Activated CD4-positive, alpha-beta T cell treated with anti-CD3 and anti-CD28 coated beads, Interleukin-2, amount 50 U/mL, for 48 hours (primary cell): ENCODE data around the gene UBXN11.
A peak's percentile ranks its signal among the peaks of the same experiment; 100 is the strongest.

Source experiments
- DNase-seq, 2 experiments: peaks; one replicate each; pipeline ENCODE4 v3.0.0-alpha.2; 2020

Gene UBXN11

DNA sequence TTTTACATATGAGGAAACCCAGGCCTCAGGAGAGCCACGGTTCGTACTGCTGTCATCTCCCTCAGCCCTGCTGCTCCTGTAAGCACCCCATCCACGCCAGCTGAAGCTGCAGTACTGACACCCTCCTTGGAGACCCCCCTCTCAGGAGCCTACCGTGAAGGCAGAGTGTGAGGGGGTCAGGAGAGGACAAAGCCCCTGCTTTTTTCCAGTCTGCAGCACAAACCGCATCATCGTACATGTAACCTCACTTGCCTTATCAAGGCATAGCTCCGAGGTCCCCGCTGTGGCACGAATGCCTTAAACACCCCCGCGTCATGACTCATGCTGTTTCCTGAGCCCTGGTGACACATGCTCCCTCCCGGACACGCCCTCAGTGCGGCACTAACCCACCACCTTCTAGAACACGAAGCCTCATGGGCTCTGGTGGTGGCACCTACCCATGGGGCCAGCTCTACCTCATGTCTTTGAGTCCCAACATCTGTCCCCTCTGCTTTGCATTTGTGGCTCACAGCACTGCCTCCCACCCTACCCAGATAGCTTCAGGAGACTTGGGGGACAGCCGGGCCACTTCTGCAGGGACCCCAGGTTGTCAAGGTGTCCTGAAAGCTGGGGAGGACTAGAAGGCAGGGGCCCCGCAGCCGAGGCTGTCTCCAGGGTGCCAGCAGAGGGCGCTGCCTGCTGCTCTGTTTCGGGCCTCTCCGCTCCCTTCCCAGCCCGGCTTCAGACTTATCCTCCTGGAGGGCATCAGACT is 21.7 kb downstream of the UBXN11 start:
- DNase-seq = peak; percentile 96 to 97

- DNase-seq = peak; percentile 10 to 29
Observed at GRCh38 chr1:26283871-26284596, 22.4 kb downstream of the UBXN11 start.

DNA sequence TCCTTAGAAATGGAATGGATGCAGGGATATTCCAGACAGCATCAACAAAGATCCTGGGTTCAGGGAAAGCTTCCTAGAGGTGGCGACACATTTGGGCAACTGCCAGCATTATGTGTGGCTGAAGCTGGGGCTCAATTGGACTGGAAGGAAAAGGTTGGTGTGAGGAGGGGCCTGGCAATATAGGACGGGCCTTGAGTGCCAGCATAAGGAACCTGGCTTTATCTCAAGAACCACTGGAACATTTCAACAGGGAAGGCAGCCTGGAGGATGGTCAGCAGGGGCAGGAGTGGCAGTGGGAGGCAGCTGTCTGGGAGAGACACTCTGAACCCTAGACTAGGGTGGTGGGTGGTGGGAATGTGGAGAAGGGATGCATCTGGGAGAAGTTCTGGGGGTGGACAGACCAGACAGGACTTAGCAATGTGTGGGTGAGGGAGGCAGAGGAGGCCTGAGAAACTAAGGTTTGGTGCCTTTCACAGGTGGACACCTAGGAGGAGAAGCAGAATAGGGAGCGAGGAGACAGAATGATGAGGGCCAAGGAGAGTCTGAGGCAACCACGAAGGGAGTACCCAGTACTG is 23.1 kb downstream of the UBXN11 start:
- DNase-seq = peak in 1 of 2 experiments; percentile 6

- peak in 1 of 2 experiments; percentile 5 for DNase-seq
Observed at GRCh38 chr1:26282401-26282918, 24.0 kb downstream of the UBXN11 start.

DNA sequence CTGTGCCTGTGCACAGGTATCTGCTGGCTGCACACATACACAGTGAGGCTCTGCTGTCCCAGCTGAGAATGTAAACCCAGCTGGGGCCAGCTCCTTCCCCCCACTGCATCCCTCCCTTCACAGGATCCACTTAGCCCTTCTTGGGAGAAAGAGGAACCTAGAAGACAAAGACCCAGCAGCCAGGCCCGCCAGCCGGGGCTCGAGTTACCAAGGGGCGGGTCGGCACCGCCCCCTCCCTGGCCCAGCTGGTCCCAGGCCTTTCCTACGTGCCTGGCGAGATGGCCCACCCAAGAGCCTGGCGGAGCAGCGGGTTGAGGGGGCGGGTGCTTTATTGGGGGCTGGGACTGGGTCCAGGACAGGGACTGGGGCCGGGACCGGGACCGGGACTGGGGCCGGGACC is 24.5 kb downstream of the UBXN11 start:
- DNase-seq = no peak

DNA sequence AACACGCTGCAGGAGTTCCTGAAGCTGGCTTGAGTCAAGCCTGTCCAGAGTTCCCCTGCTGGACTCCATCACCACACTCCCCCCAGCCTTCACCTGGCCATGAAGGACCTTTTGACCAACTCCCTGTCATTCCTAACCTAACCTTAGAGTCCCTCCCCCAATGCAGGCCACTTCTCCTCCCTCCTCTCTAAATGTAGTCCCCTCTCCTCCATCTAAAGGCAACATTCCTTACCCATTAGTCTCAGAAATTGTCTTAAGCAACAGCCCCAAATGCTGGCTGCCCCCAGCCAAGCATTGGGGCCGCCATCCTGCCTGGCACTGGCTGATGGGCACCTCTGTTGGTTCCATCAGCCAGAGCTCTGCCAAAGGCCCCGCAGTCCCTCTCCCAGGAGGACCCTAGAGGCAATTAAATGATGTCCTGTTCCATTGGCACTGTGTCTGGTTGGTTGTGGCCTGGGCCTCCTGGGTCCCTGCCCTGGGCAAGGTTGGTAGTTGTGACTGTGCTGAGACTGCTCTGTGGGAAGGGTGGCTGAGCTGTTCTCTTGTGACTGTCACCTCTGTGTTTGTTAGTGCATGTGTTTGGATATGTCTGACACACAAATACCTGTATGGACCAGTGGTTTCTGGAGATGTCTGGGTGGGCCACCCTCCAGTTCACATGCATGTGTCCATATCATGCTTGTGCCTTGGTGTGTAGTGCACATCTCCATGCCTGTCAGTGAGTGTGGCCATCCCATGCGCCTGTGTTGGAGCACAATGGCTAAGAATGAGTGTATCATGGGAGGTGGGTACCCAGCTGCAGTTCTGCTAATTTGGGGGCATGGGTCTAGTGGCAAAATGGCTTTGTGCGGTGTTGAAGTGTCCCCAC is 25.1 kb downstream of the UBXN11 start:
- DNase-seq = peak; percentile 21 to 25

- DNase-seq = peak; percentile 34 to 50
Observed at GRCh38 chr1:26280333-26281042, 25.9 kb downstream of the UBXN11 start.

DNA sequence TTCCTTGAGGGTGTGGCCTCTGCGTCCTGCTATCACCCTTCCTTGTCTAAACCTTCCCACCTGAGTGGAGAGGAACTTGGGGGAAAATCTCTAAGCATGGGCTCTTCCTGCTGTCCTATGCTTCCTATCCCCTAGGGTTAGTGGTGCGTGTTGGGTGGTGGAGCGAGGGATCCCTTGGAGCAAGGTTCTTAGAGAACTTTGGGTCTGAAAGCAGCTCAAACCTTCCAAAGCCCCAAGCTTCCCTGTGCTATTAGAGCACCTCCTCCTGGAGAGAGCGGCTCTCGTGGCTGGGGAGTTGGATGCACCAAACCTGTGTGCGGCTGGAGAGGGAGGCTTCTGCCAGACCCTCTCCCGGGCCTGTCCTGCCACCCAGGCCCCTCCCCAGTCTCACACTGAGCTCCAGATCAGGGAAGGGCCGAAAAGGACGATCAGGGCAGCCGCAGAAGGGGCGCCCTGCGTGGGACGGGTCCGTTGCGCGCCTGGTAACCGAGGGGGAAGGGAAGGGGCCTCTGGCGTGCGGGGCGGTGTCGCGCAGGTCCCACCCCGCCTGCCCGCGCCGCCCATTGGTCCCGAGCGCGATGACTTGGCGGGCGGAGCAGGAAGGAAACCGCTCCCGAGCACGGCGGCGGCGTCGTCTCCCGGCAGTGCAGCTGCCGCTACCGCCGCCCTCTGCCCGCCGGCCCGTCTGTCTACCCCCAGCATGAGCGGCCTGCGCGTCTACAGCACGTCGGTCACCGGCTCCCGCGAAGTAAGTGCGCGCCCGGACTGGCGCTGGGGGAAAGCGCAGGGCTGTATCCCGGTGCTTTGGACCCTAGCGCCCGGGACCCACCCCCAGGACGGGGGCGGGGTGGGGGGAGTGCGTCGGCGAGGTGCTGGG is 26.7 kb downstream of the UBXN11 start, which contains the start of gene SH3BGRL3:
TSS of gene SH3BGRL3 (plus strand) at position 631 of the 877 bp plus-strand sequence. CDS start at position 701, 70 bp downstream.
- DNase-seq = peak; percentile 85 to 88

GRCh38 chr1:26278724-26279455 is 27.5 kb downstream of the UBXN11 start:
- DNase-seq = peak; percentile 58 to 70

GRCh38 chr1:26278303-26278702 is 28.1 kb downstream of the UBXN11 start:
- DNase-seq = peak; percentile 21 to 35

DNA sequence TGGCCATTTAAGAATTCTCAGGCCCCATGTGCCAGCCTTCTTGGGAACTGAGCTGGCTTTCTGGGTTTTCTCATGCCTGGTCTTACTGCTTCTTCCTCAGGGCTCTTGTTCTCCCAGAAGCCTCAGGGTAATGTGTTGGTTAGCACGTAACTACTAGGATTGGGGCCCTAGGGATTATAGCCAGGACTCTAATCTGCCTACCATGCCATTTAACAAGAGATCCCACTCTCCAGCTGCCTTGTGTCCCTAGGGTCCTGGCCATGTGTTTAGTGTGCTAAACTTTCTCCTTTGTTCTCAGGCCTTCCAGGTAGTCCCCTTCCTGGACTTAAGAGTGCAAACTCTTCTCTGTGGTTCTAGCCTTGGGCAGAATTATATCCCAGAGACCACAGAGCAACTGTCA is 28.7 kb downstream of the UBXN11 start:
- no peak for DNase-seq

DNA sequence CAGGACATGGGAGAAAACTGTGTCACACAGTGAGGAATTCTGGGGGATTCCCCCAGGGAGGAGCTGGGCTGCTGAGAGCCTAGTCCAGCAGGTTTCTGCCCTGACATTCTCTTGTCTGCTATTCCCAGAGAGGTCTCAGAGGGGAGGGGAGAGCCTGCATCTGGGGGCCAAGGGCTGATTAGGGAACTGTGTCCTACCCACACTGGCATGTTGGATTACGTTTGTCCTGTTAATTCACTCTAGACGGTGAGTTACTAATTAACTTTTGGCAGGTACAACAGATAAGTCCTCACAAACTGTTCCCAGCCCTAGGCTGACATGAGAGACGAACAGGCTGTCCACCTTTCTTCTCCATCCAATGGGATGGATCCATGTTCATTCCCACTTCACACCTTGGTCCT is 29.2 kb downstream of the UBXN11 start:
- no peak for DNase-seq

GRCh38 chr1:26276432-26276838 is 30.0 kb downstream of the UBXN11 start:
- DNase-seq = no peak

DNA sequence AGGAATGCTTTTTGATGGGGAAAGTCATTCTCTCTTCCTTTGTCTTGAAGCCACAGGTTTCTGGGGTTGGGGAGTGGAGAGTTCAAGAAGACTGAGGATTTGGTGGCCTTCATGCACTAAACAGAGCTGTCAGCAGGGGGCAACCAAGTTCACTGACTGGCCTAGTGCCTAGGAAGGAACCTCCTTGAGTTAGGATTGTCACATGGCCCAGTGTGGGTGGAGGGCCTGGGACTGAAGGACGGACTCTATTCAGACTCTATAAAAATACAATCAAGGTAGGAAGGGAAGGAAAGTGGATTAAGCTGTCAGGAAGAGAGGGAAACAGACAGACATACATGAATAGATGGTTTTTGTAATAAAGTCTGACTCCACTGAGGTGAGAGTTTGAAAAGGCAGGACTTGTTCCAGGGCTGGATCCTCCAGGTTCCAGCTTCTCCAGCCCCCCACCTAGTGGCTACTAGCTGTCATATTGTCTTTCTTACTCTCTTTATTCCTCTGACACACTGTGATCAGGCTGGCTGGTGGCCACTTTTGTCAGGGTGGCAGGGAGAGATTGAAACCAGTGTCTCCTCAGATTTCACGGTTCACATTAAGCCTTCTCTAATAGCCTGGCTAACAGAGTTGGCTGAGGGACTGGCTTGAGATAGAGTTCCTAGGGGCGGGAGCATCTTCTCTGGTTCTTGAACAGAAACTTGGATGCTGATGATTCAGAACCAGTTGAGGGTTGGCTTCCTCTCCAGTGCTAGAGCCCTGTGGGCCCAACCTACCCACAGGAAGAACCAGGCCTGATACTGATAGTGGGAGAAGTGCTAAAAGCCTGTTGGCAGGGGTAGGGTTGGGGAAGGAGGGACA is 30.6 kb downstream of the UBXN11 start:
- peak; percentile 85 to 90 for DNase-seq

DNA sequence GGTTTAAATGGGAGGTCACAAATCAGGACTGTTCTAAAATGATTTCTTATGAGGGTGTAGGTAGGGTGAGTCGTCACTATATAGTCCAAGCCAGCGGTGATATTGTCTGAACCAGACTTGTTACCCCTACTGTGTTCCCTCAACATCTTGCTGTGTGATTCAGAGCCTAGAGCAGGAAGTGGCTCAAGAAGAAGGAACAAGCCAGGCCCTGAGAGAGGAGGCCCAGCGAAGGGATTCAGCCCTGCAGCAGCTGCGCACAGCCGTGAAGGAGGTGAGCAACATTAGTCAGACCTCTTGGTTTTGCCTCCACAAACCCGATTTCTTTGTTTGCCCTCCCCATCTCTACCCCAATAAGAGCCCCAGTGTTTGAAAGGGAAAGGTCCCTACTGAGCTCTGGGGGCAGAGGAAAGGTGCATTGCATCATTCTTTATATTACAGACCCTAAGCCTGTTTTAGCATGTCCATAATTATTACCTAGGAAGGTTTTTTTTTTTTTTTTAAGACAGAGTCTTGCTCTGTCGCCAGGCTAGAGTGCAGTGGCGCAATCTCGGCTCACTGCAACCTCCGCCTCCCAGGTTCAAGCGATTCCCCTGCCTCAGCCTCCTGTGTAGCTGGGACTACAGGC is 31.5 kb downstream of the UBXN11 start:
- DNase-seq = peak; percentile 10 to 16

- DNase-seq = no peak
Observed at GRCh38 chr1:26269198-26269550, 37.3 kb downstream of the UBXN11 start.

GRCh38 chr1:26268290-26269197 is 37.9 kb downstream of the UBXN11 start:
- DNase-seq = no peak

GRCh38 chr1:26265405-26265804 is 41.0 kb downstream of the UBXN11 start:
- no peak for DNase-seq
